Upper lobe of left lung (tissue), 6 donors: ENCODE results near the gene PFKL. TPM values are rescaled to one million over a fixed set of nuclear protein-coding genes. Genes with fewer than 3 reads are reported as not detected.

Source experiments
- ATAC-seq, 2 donors: fragments of 200-7000 bp; cut with Tn5 transposase; one replicate each; pipeline ENCODE4 v1.9.1; 2022; ENCODE audit warnings: mild to moderate bottlenecking in 2 of 2, moderate library complexity in 2 of 2; ENCODE audit not compliant: low FRiP score in 2 of 2
- DNase-seq, 2 donors: peaks; one replicate each; pipeline ENCODE4 v3.0.0-alpha.2; 2019 to 2020
- H3K27ac ChIP-seq, 4 donors: fragments of 200-600 bp; sonication (generic); one replicate each; pipeline ENCODE4 v1.5.1; 2016 to 2019
- H3K27me3 ChIP-seq, 4 donors: fragments of 200-600 bp; sonication (generic); one replicate each; pipeline ENCODE4 v1.5.1; 2017 to 2019
- H3K36me3 ChIP-seq, 4 donors: fragments of 200-600 bp; sonication (generic); one replicate each; pipeline ENCODE4 v1.5.1; 2016 to 2019
- H3K4me1 ChIP-seq, 4 donors: fragments of 200-600 bp; sonication (generic); one replicate each; pipeline ENCODE4 v1.5.1; 2018 to 2019
- H3K4me3 ChIP-seq, 4 donors: fragments of 200-600 bp; sonication (generic); one replicate each; pipeline ENCODE4 v1.5.1; 2017 to 2019; ENCODE audit warnings: mild to moderate bottlenecking in 2 of 4, moderate library complexity in 1 of 4
- H3K9me3 ChIP-seq, 4 donors: fragments of 200-600 bp; sonication (generic); one replicate each; pipeline ENCODE4 v1.5.1; 2018 to 2019
- EP300 ChIP-seq, 4 donors: sonication (generic); formaldehyde crosslinking; IDR thresholded peaks; one replicate each; pipeline ENCODE4 v1.5.1; 2017; ENCODE audit warnings: antibody characterized with exemption in 4 of 4, control low read depth in 2 of 4
- POLR2A ChIP-seq, 4 donors: fragments of 450-650 bp; IDR thresholded peaks; one replicate each; pipeline ENCODE4 v1.5.1; 2016 to 2017; ENCODE audit warnings: antibody characterized with exemption in 4 of 4, mild to moderate bottlenecking in 2 of 4
- POLR2AphosphoS5 ChIP-seq, 2 donors: sonication (generic); formaldehyde crosslinking; IDR thresholded peaks; one replicate each; pipeline ENCODE4 v1.5.1; 2017; ENCODE audit warnings: antibody characterized with exemption in 2 of 2
- WGBS, 2 donors: methylation state at CpG; one replicate each; pipeline ENCODE4 v1.1.5; 2017 to 2018; 5-methylcytosine and 5-hydroxymethylcytosine counted together
- total RNA-seq, 6 donors: library from RNA; depleted of rRNA in 4 of 6; stranded (reverse); fragments of >200 nt in 4 of 6; gene quantifications; one replicate each; pipeline versions ENCODE4 v1.1.0 to v1.2.1, GENCODE V29; 2016 to 2021
- TF ChIP-seq, protein P1 (sequence below), 6 experiments: fragments of 450-650 bp in 4 of 6; fragments of 200-600 bp in 2 of 6; sonication (generic) in 2 of 6; IDR thresholded peaks; one replicate each; pipeline ENCODE4 v1.5.1; 2016 to 2019; ENCODE audit warnings: antibody characterized with exemption in 6 of 6
- donor health status: DM: no; HTN: no; CAD: no; lungs with moderate emphysema.
- donor health status: DM: no; HTN: yes; CAD: no; lungs with severe emphysema.

PFKL gene
- total RNA-seq, 6 donors from 2014 or later, result 69.8 to 157 (median 135) TPM

- 83 to 88% methylated on average over 9 to 10 of the region's 12 CpGs for WGBS, 2 donors
- H3K27me3 ChIP-seq, result no peaks in the 10 kb centered on the region
- no peaks in the 10 kb centered on the region for H3K4me1 ChIP-seq
- no peak overlapping the region for H3K27ac ChIP-seq
- no peak for TF ChIP-seq POLR2AphosphoS5 (IDR thresholded peaks at IDR 0.05)
- no peaks in the 10 kb centered on the region for H3K9me3 ChIP-seq
- H3K4me3 ChIP-seq, result no peak overlapping the region
- ATAC-seq (no peak), DNase-seq (no peak)
- H3K36me3 ChIP-seq, result no peaks in the 10 kb centered on the region
Observed at GRCh38 chr21:44262338-44263056, 37.4 kb upstream of the PFKL start.

DNA sequence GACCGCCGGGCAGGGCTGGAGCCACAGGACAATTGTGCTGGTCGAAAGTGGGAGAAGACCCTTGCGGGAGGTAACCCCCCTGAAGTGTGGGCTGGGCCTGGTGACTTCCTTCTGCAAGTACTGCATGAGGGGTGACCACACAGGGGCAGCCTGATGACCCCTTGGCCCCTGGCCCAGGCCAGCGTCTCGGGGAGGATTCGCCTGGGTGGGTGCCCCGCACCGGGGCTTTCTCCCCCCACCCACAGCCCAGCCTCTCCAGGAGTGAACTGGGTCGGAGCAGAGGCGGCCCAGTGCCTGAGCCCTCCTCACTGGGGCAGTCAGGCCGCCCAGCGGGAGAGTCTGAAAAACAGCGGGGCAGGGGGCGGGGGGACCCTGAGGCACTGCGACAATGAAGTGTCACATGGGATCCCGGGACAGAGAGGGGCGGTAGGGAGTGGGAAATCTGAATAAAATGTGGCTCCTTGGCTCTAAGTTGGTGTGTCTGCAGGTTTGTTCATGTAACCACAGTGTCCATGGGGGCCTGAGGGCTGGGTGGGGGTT, 36.6 kb upstream of the PFKL start:
- TF ChIP-seq POLR2A (IDR thresholded peaks at IDR 0.05) (no peak), EP300 (IDR thresholded peaks at IDR 0.05) (no peak), POLR2AphosphoS5 (IDR thresholded peaks at IDR 0.05) (no peak)
- TF ChIP-seq, protein P1, sequence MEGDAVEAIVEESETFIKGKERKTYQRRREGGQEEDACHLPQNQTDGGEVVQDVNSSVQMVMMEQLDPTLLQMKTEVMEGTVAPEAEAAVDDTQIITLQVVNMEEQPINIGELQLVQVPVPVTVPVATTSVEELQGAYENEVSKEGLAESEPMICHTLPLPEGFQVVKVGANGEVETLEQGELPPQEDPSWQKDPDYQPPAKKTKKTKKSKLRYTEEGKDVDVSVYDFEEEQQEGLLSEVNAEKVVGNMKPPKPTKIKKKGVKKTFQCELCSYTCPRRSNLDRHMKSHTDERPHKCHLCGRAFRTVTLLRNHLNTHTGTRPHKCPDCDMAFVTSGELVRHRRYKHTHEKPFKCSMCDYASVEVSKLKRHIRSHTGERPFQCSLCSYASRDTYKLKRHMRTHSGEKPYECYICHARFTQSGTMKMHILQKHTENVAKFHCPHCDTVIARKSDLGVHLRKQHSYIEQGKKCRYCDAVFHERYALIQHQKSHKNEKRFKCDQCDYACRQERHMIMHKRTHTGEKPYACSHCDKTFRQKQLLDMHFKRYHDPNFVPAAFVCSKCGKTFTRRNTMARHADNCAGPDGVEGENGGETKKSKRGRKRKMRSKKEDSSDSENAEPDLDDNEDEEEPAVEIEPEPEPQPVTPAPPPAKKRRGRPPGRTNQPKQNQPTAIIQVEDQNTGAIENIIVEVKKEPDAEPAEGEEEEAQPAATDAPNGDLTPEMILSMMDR (IDR thresholded peaks at IDR 0.05), result no peak
- no peaks in the 10 kb centered on the region for H3K4me1 ChIP-seq
- 78 to 82% methylated on average over 11 to 12 of the region's 18 CpGs for WGBS, 2 donors
- H3K27ac ChIP-seq, result no peak overlapping the region
- H3K36me3 ChIP-seq, result no peaks in the 10 kb centered on the region
- no peak for ATAC-seq
- no peak overlapping the region for H3K4me3 ChIP-seq
- no peaks in the 10 kb centered on the region for H3K9me3 ChIP-seq
- DNase-seq, result peak in 1 of 2 donors; percentile 61
- no peaks in the 10 kb centered on the region for H3K27me3 ChIP-seq

DNA sequence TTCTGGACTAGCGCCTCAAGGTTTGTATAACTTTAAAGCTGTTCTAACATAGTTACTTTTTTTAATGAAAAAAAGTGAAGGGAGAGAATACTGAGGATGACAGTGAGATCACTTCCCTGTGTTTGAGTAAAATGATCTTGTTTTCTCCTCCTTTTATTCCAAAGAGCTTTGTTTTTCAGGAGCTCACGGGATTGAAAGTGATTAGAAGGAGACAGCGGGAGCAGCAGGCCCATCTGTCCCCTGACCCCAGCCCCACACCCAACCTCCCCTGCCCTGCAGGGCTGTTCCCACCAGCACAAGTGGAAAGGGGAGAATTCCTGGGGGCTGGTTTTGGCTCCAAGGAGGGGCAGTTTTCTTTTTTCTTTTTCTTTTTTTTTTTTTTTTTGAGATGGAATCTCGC, 36.1 kb upstream of the PFKL start:
- ATAC-seq, result no peak
- no peaks in the 10 kb centered on the region for H3K4me1 ChIP-seq
- no peaks in the 10 kb centered on the region for H3K27me3 ChIP-seq
- H3K36me3 ChIP-seq, result no peaks in the 10 kb centered on the region
- no peaks in the 10 kb centered on the region for H3K9me3 ChIP-seq
- H3K27ac ChIP-seq, result no peak overlapping the region
- 85 to 92% methylated on average over 4 of the region's 4 CpGs for WGBS, 2 donors
- no peak for TF ChIP-seq EP300 (IDR thresholded peaks at IDR 0.05)
- TF ChIP-seq POLR2A (IDR thresholded peaks at IDR 0.05), result no peak
- TF ChIP-seq, protein P1 (IDR thresholded peaks at IDR 0.05), result no peak
- no peak for TF ChIP-seq POLR2AphosphoS5 (IDR thresholded peaks at IDR 0.05)
- no peak for DNase-seq
- H3K4me3 ChIP-seq, result no peak overlapping the region

GRCh38 chr21:44265734-44266270, 34.1 kb upstream of the PFKL start:
- Histone ChIP-seq H3K36me3 (no peaks in the 10 kb centered on the region), H3K27ac (no peak overlapping the region), H3K4me3 (no peak overlapping the region), H3K27me3 (no peaks in the 10 kb centered on the region), H3K4me1 (no peaks in the 10 kb centered on the region), H3K9me3 (no peaks in the 10 kb centered on the region)
- 96 to 98% methylated on average over 9 to 14 of the region's 17 CpGs for WGBS, 2 donors
- no peak for DNase-seq
- no peak for ATAC-seq
- TF ChIP-seq POLR2A (IDR thresholded peaks at IDR 0.05) (no peak), POLR2AphosphoS5 (IDR thresholded peaks at IDR 0.05) (no peak), EP300 (IDR thresholded peaks at IDR 0.05) (no peak)
- TF ChIP-seq, protein P1 (IDR thresholded peaks at IDR 0.05), result no peak

GRCh38 chr21:44267655-44268142, 32.2 kb upstream of the PFKL start:
- 75 to 77% methylated on average over 19 of the region's 19 CpGs for WGBS, 2 donors
- DNase-seq (no peak), ATAC-seq (peak in 1 of 2 donors; percentile 33)
- Histone ChIP-seq H3K27ac (no peak overlapping the region), H3K9me3 (no peaks in the 10 kb centered on the region), H3K4me3 (no peak overlapping the region), H3K27me3 (no peaks in the 10 kb centered on the region), H3K36me3 (no peaks in the 10 kb centered on the region), H3K4me1 (no peaks in the 10 kb centered on the region)
- TF ChIP-seq, protein P1 (IDR thresholded peaks at IDR 0.05), result peak in 1 of 6 experiments; percentile 10
- no peak for TF ChIP-seq EP300 (IDR thresholded peaks at IDR 0.05)
